Tibial nerve (tissue), 3 donors: ENCODE data around the gene ZNF14.

ENCODE experiments used
- CTCF ChIP-seq, 5 experiments: fragments of 200-600 bp in 3 of 5; fragments of 450-650 bp in 2 of 5; sonication (generic) in 3 of 5; IDR thresholded peaks; one replicate each; pipeline ENCODE4 v1.5.1; 2016 to 2019; ENCODE audit warnings: antibody characterized with exemption in 5 of 5, mild to moderate bottlenecking in 3 of 5, moderate library complexity in 2 of 5
- POLR2A ChIP-seq, 2 donors: fragments of 450-650 bp; IDR thresholded peaks; one replicate each; pipeline ENCODE4 v1.6.1; 2017; ENCODE audit warnings: antibody characterized with exemption in 2 of 2, mild to moderate bottlenecking in 2 of 2, moderate library complexity in 2 of 2

GRCh38 chr19:19749908-19750841 is 17.3 kb upstream of the ZNF14 start:
- TF ChIP-seq POLR2A (IDR thresholded peaks at IDR 0.05) (no peak), CTCF (IDR thresholded peaks at IDR 0.05) (no peak)
